GM13976 (cell line): Measurements from ENCODE around the gene CTIF.

Experiments used
- DNase-seq: peaks from one replicate; pipeline ENCODE4 v3.0.0; 2012; ENCODE audit warnings: low spot score
- in situ Hi-C: fragments of 300-500 bp; cut with MboI; formaldehyde crosslinking; loops from one replicate; pipeline ENCODE4 v1.12.0; 2022; ENCODE audit warnings: low sequenced_read_pairs, mixed read lengths, inconsistent platforms; ENCODE audit not compliant: unreplicated experiment
- TF ChIP-seq, protein P1 (sequence below): IDR thresholded peaks from 2 replicates; pipeline ENCODE4 v1.5.1; 2012; ENCODE audit warnings: borderline replicate concordance, mild to moderate bottlenecking; ENCODE audit not compliant: insufficient read depth; ENCODE audit errors: extremely low read depth, missing control alignments, control extremely low read depth

Gene CTIF

DNA sequence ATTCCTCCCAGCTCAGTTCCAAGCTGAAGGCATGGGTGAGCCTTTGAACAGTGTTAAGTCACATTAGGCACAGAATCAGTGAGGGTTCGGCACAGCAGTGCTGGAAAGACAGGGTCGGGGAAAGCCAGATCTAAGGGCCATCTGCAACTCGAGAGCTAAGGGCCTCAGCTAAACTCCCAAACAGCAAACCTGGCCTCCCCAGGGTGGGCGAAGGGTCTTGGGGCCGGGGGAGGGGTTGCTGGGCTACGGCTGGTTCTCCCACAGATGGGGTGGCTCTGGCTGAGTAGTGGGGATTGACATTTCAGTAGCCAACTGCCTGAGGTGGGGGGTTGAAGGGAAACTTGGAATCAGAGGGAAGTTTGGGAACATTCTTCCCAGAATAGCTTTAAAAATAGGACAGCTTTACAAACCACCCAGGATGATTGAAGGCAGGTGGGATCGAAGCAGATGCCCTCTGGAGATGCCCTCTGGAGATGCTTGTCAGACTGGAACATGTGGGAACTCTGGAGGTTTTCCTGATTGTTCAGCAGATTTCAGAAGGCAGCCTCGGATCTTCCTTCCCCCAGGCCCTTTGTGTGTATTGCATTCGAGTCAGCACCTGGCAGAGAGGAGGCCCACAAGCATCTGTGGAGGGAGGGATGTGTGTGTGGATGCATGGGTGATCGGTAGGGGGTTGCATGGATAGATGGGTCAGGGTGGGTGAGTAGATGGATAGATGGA is 255.6 kb downstream of the CTIF start:
- in situ Hi-C loops: no loop called here
- DNase-seq: no peak
- TF ChIP-seq, protein P1, sequence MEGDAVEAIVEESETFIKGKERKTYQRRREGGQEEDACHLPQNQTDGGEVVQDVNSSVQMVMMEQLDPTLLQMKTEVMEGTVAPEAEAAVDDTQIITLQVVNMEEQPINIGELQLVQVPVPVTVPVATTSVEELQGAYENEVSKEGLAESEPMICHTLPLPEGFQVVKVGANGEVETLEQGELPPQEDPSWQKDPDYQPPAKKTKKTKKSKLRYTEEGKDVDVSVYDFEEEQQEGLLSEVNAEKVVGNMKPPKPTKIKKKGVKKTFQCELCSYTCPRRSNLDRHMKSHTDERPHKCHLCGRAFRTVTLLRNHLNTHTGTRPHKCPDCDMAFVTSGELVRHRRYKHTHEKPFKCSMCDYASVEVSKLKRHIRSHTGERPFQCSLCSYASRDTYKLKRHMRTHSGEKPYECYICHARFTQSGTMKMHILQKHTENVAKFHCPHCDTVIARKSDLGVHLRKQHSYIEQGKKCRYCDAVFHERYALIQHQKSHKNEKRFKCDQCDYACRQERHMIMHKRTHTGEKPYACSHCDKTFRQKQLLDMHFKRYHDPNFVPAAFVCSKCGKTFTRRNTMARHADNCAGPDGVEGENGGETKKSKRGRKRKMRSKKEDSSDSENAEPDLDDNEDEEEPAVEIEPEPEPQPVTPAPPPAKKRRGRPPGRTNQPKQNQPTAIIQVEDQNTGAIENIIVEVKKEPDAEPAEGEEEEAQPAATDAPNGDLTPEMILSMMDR: no peak

DNA sequence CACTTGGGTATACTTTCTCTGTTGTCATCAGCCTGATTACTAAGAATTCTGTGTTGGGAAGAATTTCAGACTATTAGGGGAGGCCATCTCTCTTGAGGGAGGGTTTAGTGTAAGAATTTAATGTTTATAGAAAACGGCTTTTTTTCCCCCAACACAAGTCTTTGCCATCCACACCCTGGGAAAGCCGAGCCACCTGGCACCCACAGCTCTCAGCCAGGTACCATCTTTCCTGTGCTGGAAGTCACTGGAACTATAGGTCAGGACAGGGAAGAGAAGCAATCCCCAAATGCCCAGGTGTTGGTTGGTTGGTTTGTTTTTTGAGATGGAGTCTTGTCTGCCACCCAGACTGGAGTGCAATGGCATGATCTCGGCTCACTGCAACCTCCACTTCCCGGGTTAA is 256.9 kb downstream of the CTIF start:
- TF ChIP-seq, protein P1: no peak
- DNase-seq: no peak
- in situ Hi-C loops: no loop called here

DNA sequence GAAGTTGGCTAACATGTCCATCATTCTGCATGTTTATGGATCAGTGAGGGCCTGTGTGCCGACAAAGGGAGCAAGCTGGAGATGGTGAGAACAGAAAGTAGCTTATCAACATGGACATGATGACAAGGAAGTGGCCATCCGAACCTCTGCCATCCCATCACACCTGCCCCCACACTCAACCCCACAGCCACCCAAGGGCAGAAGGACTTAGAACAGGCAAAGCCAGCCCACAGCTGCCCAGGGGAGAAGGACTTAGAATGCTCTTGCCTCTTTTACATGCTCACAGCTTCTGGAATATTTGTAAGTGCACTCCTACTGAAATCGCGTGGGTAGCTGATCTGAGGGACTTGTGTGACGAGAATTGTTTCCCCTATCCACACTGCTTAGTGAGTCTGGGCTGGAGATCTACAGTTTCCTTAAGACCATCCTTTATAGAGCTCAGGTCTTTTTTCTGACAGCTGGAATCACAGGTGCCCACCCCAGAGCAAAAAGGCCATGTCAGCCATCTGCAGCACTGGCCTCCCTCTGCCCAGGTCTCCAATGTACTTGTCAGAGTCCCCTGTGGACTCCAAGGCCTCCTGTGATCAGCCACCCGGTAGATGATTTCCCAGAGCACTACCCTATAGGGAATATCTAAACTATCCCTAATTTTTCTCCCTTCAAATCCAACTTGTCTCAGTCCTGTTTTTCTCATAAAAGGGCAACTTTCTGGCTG is 257.8 kb downstream of the CTIF start:
- TF ChIP-seq, protein P1: no peak
- in situ Hi-C loops: no loop called here
- DNase-seq: no peak

DNA sequence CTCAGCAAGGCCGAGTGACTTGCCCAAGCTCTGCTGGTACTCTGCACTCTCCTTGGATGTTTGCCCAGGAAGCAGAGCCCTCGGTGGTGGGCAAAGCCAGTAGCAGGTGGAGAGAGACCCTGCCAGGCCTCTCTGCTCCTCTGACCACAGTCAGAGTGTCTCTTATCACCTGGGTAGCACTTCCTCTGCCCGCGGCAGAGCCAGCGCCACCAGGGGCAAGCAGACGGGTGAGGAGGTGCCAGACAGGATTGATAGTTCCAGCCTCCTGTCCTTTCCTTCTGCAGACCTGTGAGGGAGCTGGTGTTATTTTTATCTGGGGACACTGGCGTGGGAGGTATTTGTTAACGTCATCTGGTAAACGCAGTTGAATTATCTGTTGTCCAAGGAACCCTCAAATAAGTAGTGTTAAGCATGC is 259.0 kb downstream of the CTIF start:
- TF ChIP-seq, protein P1: no peak
- DNase-seq: no peak
- in situ Hi-C loops: no loop called here

DNA sequence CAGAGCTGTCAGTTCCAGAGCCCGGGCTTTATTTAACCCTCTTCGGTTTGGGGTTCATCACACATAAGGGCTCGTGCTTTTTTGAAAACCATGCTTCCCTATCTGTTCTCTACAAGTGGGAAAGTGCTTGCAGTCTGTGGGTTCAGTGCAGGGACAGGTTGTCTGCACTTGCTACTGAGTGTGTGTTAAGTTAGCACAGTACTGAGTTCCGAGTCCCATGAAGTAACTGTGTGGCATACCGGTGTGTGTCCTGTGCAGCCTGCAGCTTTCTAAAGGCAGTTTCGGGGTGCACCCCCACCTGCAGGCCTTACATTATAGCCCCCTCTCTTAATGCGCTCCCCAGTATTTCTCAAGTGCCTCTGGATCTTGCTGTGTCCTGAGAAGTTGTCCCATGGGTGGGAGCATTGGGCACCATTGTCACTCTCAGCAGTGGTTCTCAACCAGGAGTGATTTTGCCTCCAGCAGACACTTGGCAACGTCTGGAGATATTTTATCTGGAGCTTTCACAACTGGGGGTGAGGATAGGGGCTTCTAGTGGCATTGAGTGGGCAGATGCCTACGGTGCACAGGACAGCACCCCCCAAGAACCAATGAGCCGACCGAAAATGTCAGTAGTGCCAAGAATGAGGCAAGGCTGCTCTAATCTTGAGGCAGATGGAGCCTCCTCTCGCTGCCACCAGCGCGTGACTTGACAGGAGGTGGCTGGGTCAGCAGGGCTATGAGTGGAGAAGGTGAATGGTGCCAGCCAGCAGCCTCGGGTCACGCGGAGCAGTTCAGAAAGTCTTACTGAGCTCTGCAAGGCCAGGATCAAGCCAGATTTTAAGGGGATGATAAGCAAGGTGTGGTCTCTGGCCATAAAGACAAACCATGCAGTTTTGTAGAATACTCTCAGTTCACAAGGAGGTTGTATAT is 259.8 kb downstream of the CTIF start:
- in situ Hi-C loops: no loop called here
- no peak for DNase-seq
- TF ChIP-seq, protein P1: no peak

DNA sequence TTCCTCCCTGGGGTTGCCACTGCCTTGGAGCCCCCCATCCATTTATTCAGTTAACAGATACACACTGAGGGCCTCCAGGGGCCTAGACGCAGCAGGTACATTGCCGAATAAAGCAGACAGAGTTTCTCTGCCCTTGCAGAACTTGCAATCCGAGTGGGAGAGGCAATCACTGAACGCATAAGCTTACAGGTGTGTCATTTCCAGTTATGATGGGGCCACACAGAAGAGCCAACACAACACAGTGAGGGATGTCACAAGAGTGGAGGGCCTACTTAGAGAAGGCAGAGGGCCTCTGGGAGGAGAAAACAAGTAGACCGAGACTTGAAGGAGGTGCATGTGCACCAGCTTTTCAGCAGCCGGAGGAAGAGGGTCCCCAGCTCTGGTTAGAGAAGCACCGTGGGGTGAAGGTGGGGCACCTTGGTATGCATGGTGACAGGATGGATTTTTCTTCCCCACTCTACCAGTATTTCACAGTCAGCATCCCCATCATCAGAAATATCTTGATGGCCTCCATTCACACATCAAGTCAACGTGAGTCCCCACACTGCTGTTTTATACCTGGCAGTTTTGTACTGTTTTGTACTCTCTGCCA is 261.0 kb downstream of the CTIF start:
- in situ Hi-C loops: no loop called here
- TF ChIP-seq, protein P1: no peak
- no peak for DNase-seq
